Colonic mucosa (tissue), 4 donors: ENCODE results near the gene LRP3. TPM values are rescaled to one million over a fixed set of nuclear protein-coding genes. Genes with fewer than 3 reads are reported as not detected.
A peak's percentile ranks its signal among the peaks of the same experiment; 100 is the strongest.

ENCODE experiments used
- DNase-seq: peaks from one replicate; pipeline ENCODE4 v3.0.0-alpha.2; 2020
- H3K27ac ChIP-seq: fragments of 200-600 bp; one replicate; pipeline ENCODE4 v1.8.0; 2021
- H3K27me3 ChIP-seq: fragments of 200-600 bp; one replicate; pipeline ENCODE4 v1.8.0; 2021
- H3K36me3 ChIP-seq: fragments of 200-600 bp; one replicate; pipeline ENCODE4 v1.8.0; 2021
- H3K4me1 ChIP-seq: fragments of 200-600 bp; one replicate; pipeline ENCODE4 v1.8.0; 2021; ENCODE audit warnings: mild to moderate bottlenecking
- H3K4me3 ChIP-seq: fragments of 200-600 bp; one replicate; pipeline ENCODE4 v1.8.0; 2021
- H3K9ac ChIP-seq, 2 donors: one replicate each; pipeline ENCODE4 v1.7.0; 2013; ENCODE audit warnings: control low read depth in 2 of 2, low read depth in 2 of 2, low read length in 2 of 2
- H3K9me3 ChIP-seq: fragments of 200-600 bp; one replicate; pipeline ENCODE4 v1.8.0; 2021
- CTCF ChIP-seq: fragments of 200-600 bp; IDR thresholded peaks from one replicate; pipeline ENCODE4 v1.8.0; 2022; ENCODE audit warnings: antibody characterized with exemption, mild to moderate bottlenecking
- intact Hi-C: fragments of 100-400 bp; cut with DNase I; formaldehyde crosslinking; loops from one replicate; pipeline ENCODE4 v1.14.1; 2022
- total RNA-seq, 2 donors: library from RNA; stranded (reverse); fragmentation: NEBNext Ultra II Directional in 1 of 2; extraction: Animal tissue kit (Norgen Biotek cat#: 25700) in 1 of 2; gene quantifications; one replicate each; pipeline ENCODE4 v1.2.1, GENCODE V29; 2021
- donor health status: healthy.
- donor health status: DM: no; HTN: no; CAD: no.
- donor health status: DM: no; HTN: no; CAD: no.

The LRP3 gene
- total RNA-seq, 2 donors from 2014 or later, result 14.6 to 16.5 TPM

- intact Hi-C loops, result no loop called here
- no peak for DNase-seq
Observed at GRCh38 chr19:33174186-33174585, 19.9 kb upstream of the LRP3 start.

GRCh38 chr19:33175156-33175782 lies 18.9 kb upstream of the LRP3 start:
- no peaks in the 10 kb centered on the region for H3K27me3 ChIP-seq
- H3K9ac ChIP-seq, result peak overlapping the region in 1 of 2 donors; percentile 97
- peaks cover 5% of the 10 kb centered on the region for H3K4me1 ChIP-seq
- H3K36me3 ChIP-seq, result no peaks in the 10 kb centered on the region
- H3K9me3 ChIP-seq, result no peaks in the 10 kb centered on the region
- TF ChIP-seq CTCF, result no peak
- H3K27ac ChIP-seq, result no peak overlapping the region
- H3K4me3 ChIP-seq, result no peak overlapping the region
- no peak for DNase-seq
- intact Hi-C loops, result no loop called here

More at GRCh38 chr19:33174186-33174585, 19.9 kb upstream of the LRP3 start:
- no peak for TF ChIP-seq CTCF
- Histone ChIP-seq H3K9me3 (no peaks in the 10 kb centered on the region), H3K27ac (no peak overlapping the region), H3K4me3 (no peak overlapping the region), H3K9ac (no peak overlapping the region), H3K4me1 (peaks cover 5% of the 10 kb centered on the region), H3K27me3 (no peaks in the 10 kb centered on the region), H3K36me3 (no peaks in the 10 kb centered on the region)

- intact Hi-C loops, result no loop called here
- Histone ChIP-seq H3K27me3 (no peaks in the 10 kb centered on the region), H3K4me3 (peak overlapping the region; percentile 79), H3K9ac (peak overlapping the region; percentile 89 to 97), H3K4me1 (peaks cover 5% of the 10 kb centered on the region), H3K36me3 (no peaks in the 10 kb centered on the region), H3K27ac (peak overlapping the region; percentile 91), H3K9me3 (no peaks in the 10 kb centered on the region)
- TF ChIP-seq CTCF, result no peak
- DNase-seq, result no peak
Observed at GRCh38 chr19:33175886-33176669, 18.1 kb upstream of the LRP3 start.

- Histone ChIP-seq H3K4me3 (peak overlapping the region; percentile 79), H3K9ac (peak overlapping the region; percentile 89 to 97), H3K36me3 (no peaks in the 10 kb centered on the region), H3K27ac (peak overlapping the region; percentile 91), H3K9me3 (no peaks in the 10 kb centered on the region), H3K27me3 (no peaks in the 10 kb centered on the region), H3K4me1 (peaks cover 5% of the 10 kb centered on the region)
- DNase-seq, result peak; percentile 97
- TF ChIP-seq CTCF, result no peak
- intact Hi-C loops, result no loop called here
Observed at GRCh38 chr19:33176670-33177416, 17.3 kb upstream of the LRP3 start.

- Histone ChIP-seq H3K4me3 (peak overlapping the region; percentile 79), H3K4me1 (peaks cover 5% of the 10 kb centered on the region), H3K36me3 (no peaks in the 10 kb centered on the region), H3K27ac (peak overlapping the region; percentile 91), H3K9ac (peak overlapping the region; percentile 76 to 97), H3K27me3 (no peaks in the 10 kb centered on the region), H3K9me3 (no peaks in the 10 kb centered on the region)
- intact Hi-C loops, result no loop called here
- peak; percentile 39 for TF ChIP-seq CTCF
- DNase-seq, result no peak
Observed at GRCh38 chr19:33177417-33177979, 16.6 kb upstream of the LRP3 start.
